Ishikawa (cell line): ENCODE results near the gene CRLF1.

Source experiments
- CEBPB ChIP-seq: IDR thresholded peaks from 2 replicates; pipeline ENCODE4 v1.6.1; 2012
- CREB1 ChIP-seq: IDR thresholded peaks from 2 replicates; pipeline ENCODE4 v1.6.1; 2012; ENCODE audit warnings: low read depth
- RAD21 ChIP-seq: IDR thresholded peaks from 2 replicates; pipeline ENCODE4 v1.6.1; 2012; ENCODE audit warnings: low read depth
- TCF12 ChIP-seq: IDR thresholded peaks from 2 replicates; pipeline ENCODE4 v1.6.1; 2012; ENCODE audit warnings: low read depth
- TEAD4 ChIP-seq: IDR thresholded peaks from 2 replicates; pipeline ENCODE4 v1.6.1; 2012
- TF ChIP-seq, protein P1 (sequence below): IDR thresholded peaks from 2 replicates; pipeline ENCODE4 v1.6.1; 2012
- TF ChIP-seq, protein P2 (sequence below): IDR thresholded peaks from 2 replicates; pipeline ENCODE4 v1.6.1; 2012; ENCODE audit warnings: low read depth, mild to moderate bottlenecking

DNA sequence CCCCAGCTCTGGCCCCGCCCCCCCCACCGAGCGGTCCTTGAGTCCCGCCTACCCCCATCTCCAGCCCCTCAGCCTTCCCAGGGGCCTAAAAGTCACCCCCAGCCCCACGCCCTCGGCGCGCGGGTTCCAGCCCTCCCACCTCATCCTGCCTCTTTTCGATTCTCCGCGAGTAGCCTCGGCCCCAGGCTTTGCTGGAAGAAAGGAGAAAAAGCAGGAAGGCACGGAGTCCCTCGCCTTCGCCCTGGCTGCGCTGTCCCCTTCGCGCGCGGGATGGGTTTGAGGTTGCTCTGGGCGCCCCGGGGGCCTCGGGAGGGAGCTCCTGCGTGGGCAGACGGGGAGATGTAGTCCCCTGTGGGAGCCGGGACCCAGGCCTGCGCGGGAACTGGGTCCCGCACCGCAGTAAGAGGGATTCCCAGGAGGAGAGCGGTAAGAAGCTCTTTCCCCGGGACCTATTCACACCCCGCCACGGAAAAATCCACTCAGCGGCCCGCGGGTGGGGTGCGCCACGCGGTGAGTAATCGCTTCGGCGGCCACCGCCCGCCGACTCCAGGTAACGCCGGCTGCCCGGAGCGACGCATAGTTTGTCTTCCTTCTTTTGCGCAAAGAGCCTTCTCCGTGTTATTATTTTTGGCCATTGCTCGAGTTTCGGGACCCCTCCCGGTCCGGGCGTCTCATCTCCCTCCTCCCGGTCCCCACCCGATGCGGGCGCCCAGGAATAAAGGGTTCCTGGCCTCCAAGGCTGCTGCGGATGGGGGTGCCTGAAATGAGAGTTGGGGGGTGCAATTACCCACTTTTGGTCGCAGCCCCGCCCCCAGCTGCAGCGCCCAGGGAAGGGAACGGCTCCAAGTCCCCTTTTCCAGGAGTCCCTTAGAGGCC is 865 bp upstream of the CRLF1 start:
- TF ChIP-seq CEBPB (no peak), RAD21 (no peak), CREB1 (no peak), TCF12 (no peak), TEAD4 (no peak)
- TF ChIP-seq, protein P1, sequence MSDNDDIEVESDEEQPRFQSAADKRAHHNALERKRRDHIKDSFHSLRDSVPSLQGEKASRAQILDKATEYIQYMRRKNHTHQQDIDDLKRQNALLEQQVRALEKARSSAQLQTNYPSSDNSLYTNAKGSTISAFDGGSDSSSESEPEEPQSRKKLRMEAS = no peak
- TF ChIP-seq, protein P2, sequence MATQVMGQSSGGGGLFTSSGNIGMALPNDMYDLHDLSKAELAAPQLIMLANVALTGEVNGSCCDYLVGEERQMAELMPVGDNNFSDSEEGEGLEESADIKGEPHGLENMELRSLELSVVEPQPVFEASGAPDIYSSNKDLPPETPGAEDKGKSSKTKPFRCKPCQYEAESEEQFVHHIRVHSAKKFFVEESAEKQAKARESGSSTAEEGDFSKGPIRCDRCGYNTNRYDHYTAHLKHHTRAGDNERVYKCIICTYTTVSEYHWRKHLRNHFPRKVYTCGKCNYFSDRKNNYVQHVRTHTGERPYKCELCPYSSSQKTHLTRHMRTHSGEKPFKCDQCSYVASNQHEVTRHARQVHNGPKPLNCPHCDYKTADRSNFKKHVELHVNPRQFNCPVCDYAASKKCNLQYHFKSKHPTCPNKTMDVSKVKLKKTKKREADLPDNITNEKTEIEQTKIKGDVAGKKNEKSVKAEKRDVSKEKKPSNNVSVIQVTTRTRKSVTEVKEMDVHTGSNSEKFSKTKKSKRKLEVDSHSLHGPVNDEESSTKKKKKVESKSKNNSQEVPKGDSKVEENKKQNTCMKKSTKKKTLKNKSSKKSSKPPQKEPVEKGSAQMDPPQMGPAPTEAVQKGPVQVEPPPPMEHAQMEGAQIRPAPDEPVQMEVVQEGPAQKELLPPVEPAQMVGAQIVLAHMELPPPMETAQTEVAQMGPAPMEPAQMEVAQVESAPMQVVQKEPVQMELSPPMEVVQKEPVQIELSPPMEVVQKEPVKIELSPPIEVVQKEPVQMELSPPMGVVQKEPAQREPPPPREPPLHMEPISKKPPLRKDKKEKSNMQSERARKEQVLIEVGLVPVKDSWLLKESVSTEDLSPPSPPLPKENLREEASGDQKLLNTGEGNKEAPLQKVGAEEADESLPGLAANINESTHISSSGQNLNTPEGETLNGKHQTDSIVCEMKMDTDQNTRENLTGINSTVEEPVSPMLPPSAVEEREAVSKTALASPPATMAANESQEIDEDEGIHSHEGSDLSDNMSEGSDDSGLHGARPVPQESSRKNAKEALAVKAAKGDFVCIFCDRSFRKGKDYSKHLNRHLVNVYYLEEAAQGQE = no peak
